Measurements from ENCODE around the gene RIN3. TPM values are rescaled to one million over a fixed set of nuclear protein-coding genes. Genes with fewer than 3 reads are reported as not detected.
A peak's percentile ranks its signal among the peaks of the same experiment; 100 is the strongest.
"Not testable (repeated sequence)": the region's sequence is repeated elsewhere in the genome, so short reads cannot be mapped to it uniquely, and the experiment has no call there.

The RIN3 gene
- total RNA-seq, 1 experiment from 2014 or later, result not detected

- no peak overlapping the region for H3K4me3 ChIP-seq (ENCODE audit: low read length)
- H3K4me2 ChIP-seq (ENCODE audit: low read depth, low read length, poor library complexity, severe bottlenecking), result no peak overlapping the region
- no peaks in the 10 kb centered on the region for H4K20me1 ChIP-seq (ENCODE audit: insufficient read depth, low read depth, low read length)
- no peak for DNase-seq
- no peak overlapping the region for H3K27ac ChIP-seq (ENCODE audit: low read length)
- no peak overlapping the region for H2AFZ ChIP-seq (ENCODE audit: low read length)
- H3K9me2 ChIP-seq (replicated peaks; ENCODE audit: insufficient read depth, low read length), result no peaks in the 10 kb centered on the region
- no peaks in the 10 kb centered on the region for H3K4me1 ChIP-seq (ENCODE audit: low read length)
- no peaks in the 10 kb centered on the region for H3K9me3 ChIP-seq (ENCODE audit: low read length)
- no peaks in the 10 kb centered on the region for H3K36me3 ChIP-seq (ENCODE audit: insufficient read depth, low read length)
- H3K9ac ChIP-seq (ENCODE audit: low read length), result no peak overlapping the region
- H3K27me3 ChIP-seq (ENCODE audit: low read length), result no peaks in the 10 kb centered on the region
- H3K79me2 ChIP-seq (ENCODE audit: low read length), result no peaks in the 10 kb centered on the region
Observed at GRCh38 chr14:92712654-92713051, 199.1 kb downstream of the RIN3 start.

- not testable (repeated sequence) for H4K20me1 ChIP-seq (ENCODE audit: insufficient read depth, low read depth, low read length); H3K27ac ChIP-seq (ENCODE audit: low read length); H3K9me2 ChIP-seq (replicated peaks; ENCODE audit: insufficient read depth, low read length); H3K9me3 ChIP-seq (ENCODE audit: low read length); H3K4me3 ChIP-seq (ENCODE audit: low read length); H3K27me3 ChIP-seq (ENCODE audit: low read length); H3K9ac ChIP-seq (ENCODE audit: low read length); H3K4me2 ChIP-seq (ENCODE audit: low read depth, low read length, poor library complexity, severe bottlenecking); H2AFZ ChIP-seq (ENCODE audit: low read length); H3K79me2 ChIP-seq (ENCODE audit: low read length); H3K36me3 ChIP-seq (ENCODE audit: insufficient read depth, low read length); H3K4me1 ChIP-seq (ENCODE audit: low read length)
- peak; percentile 92 for DNase-seq
Observed at GRCh38 chr14:92714739-92715307, 201.2 kb downstream of the RIN3 start.

GRCh38 chr14:92716131-92716530, 202.6 kb downstream of the RIN3 start:
- no peaks in the 10 kb centered on the region for H3K27me3 ChIP-seq (ENCODE audit: low read length)
- no peaks in the 10 kb centered on the region for H3K36me3 ChIP-seq (ENCODE audit: insufficient read depth, low read length)
- no peak overlapping the region for H3K27ac ChIP-seq (ENCODE audit: low read length)
- H3K4me1 ChIP-seq (ENCODE audit: low read length), result no peaks in the 10 kb centered on the region
- DNase-seq, result no peak
- no peak overlapping the region for H3K4me3 ChIP-seq (ENCODE audit: low read length)
- H2AFZ ChIP-seq (ENCODE audit: low read length), result no peak overlapping the region
- no peaks in the 10 kb centered on the region for H4K20me1 ChIP-seq (ENCODE audit: insufficient read depth, low read depth, low read length)
- no peaks in the 10 kb centered on the region for H3K9me3 ChIP-seq (ENCODE audit: low read length)
- no peaks in the 10 kb centered on the region for H3K79me2 ChIP-seq (ENCODE audit: low read length)
- H3K9ac ChIP-seq (ENCODE audit: low read length), result no peak overlapping the region
- no peaks in the 10 kb centered on the region for H3K9me2 ChIP-seq (replicated peaks; ENCODE audit: insufficient read depth, low read length)
- H3K4me2 ChIP-seq (ENCODE audit: low read depth, low read length, poor library complexity, severe bottlenecking), result no peak overlapping the region

- Histone ChIP-seq H3K9ac (ENCODE audit: low read length) (no peak overlapping the region), H4K20me1 (ENCODE audit: insufficient read depth, low read depth, low read length) (no peaks in the 10 kb centered on the region), H3K9me2 (replicated peaks; ENCODE audit: insufficient read depth, low read length) (no peaks in the 10 kb centered on the region), H3K27me3 (ENCODE audit: low read length) (no peaks in the 10 kb centered on the region), H3K4me1 (ENCODE audit: low read length) (no peaks in the 10 kb centered on the region), H3K4me2 (ENCODE audit: low read depth, low read length, poor library complexity, severe bottlenecking) (no peak overlapping the region), H2AFZ (ENCODE audit: low read length) (no peak overlapping the region), H3K36me3 (ENCODE audit: insufficient read depth, low read length) (no peaks in the 10 kb centered on the region), H3K4me3 (ENCODE audit: low read length) (no peak overlapping the region), H3K27ac (ENCODE audit: low read length) (no peak overlapping the region), H3K79me2 (ENCODE audit: low read length) (no peaks in the 10 kb centered on the region), H3K9me3 (ENCODE audit: low read length) (no peaks in the 10 kb centered on the region)
- no peak for DNase-seq
Observed at GRCh38 chr14:92717571-92718042, 204.0 kb downstream of the RIN3 start.

GRCh38 chr14:92718664-92719063, 205.1 kb downstream of the RIN3 start:
- no peak overlapping the region for H2AFZ ChIP-seq (ENCODE audit: low read length)
- H3K4me3 ChIP-seq (ENCODE audit: low read length), result no peak overlapping the region
- H3K27me3 ChIP-seq (ENCODE audit: low read length), result no peaks in the 10 kb centered on the region
- no peaks in the 10 kb centered on the region for H4K20me1 ChIP-seq (ENCODE audit: insufficient read depth, low read depth, low read length)
- DNase-seq, result no peak
- H3K4me1 ChIP-seq (ENCODE audit: low read length), result no peaks in the 10 kb centered on the region
- no peaks in the 10 kb centered on the region for H3K9me3 ChIP-seq (ENCODE audit: low read length)
- H3K9me2 ChIP-seq (replicated peaks; ENCODE audit: insufficient read depth, low read length), result no peaks in the 10 kb centered on the region
- H3K36me3 ChIP-seq (ENCODE audit: insufficient read depth, low read length), result no peaks in the 10 kb centered on the region
- no peak overlapping the region for H3K27ac ChIP-seq (ENCODE audit: low read length)
- no peak overlapping the region for H3K9ac ChIP-seq (ENCODE audit: low read length)
- H3K79me2 ChIP-seq (ENCODE audit: low read length), result no peaks in the 10 kb centered on the region
- no peak overlapping the region for H3K4me2 ChIP-seq (ENCODE audit: low read depth, low read length, poor library complexity, severe bottlenecking)

GRCh38 chr14:92719421-92719820, 205.8 kb downstream of the RIN3 start:
- H3K79me2 ChIP-seq (ENCODE audit: low read length), result no peaks in the 10 kb centered on the region
- no peak overlapping the region for H2AFZ ChIP-seq (ENCODE audit: low read length)
- H3K4me1 ChIP-seq (ENCODE audit: low read length), result no peaks in the 10 kb centered on the region
- H3K4me2 ChIP-seq (ENCODE audit: low read depth, low read length, poor library complexity, severe bottlenecking), result no peak overlapping the region
- no peaks in the 10 kb centered on the region for H4K20me1 ChIP-seq (ENCODE audit: insufficient read depth, low read depth, low read length)
- H3K9me2 ChIP-seq (replicated peaks; ENCODE audit: insufficient read depth, low read length), result no peaks in the 10 kb centered on the region
- no peak for DNase-seq
- H3K27ac ChIP-seq (ENCODE audit: low read length), result no peak overlapping the region
- H3K9me3 ChIP-seq (ENCODE audit: low read length), result no peaks in the 10 kb centered on the region
- no peaks in the 10 kb centered on the region for H3K36me3 ChIP-seq (ENCODE audit: insufficient read depth, low read length)
- H3K9ac ChIP-seq (ENCODE audit: low read length), result no peak overlapping the region
- no peak overlapping the region for H3K4me3 ChIP-seq (ENCODE audit: low read length)
- H3K27me3 ChIP-seq (ENCODE audit: low read length), result no peaks in the 10 kb centered on the region

GRCh38 chr14:92719890-92720323, 206.3 kb downstream of the RIN3 start:
- H3K9me3 ChIP-seq (ENCODE audit: low read length), result no peaks in the 10 kb centered on the region
- no peaks in the 10 kb centered on the region for H3K9me2 ChIP-seq (replicated peaks; ENCODE audit: insufficient read depth, low read length)
- no peaks in the 10 kb centered on the region for H3K27me3 ChIP-seq (ENCODE audit: low read length)
- H4K20me1 ChIP-seq (ENCODE audit: insufficient read depth, low read depth, low read length), result no peaks in the 10 kb centered on the region
- DNase-seq, result no peak
- no peak overlapping the region for H3K4me2 ChIP-seq (ENCODE audit: low read depth, low read length, poor library complexity, severe bottlenecking)
- no peak overlapping the region for H3K9ac ChIP-seq (ENCODE audit: low read length)
- no peaks in the 10 kb centered on the region for H3K79me2 ChIP-seq (ENCODE audit: low read length)
- H3K36me3 ChIP-seq (ENCODE audit: insufficient read depth, low read length), result no peaks in the 10 kb centered on the region
- no peak overlapping the region for H2AFZ ChIP-seq (ENCODE audit: low read length)
- no peak overlapping the region for H3K27ac ChIP-seq (ENCODE audit: low read length)
- H3K4me1 ChIP-seq (ENCODE audit: low read length), result no peaks in the 10 kb centered on the region
- H3K4me3 ChIP-seq (ENCODE audit: low read length), result no peak overlapping the region

- Histone ChIP-seq H3K9me3 (ENCODE audit: low read length) (no peaks in the 10 kb centered on the region), H2AFZ (ENCODE audit: low read length) (no peak overlapping the region), H3K79me2 (ENCODE audit: low read length) (no peaks in the 10 kb centered on the region), H3K27me3 (ENCODE audit: low read length) (no peaks in the 10 kb centered on the region; the same call in 1 of the 2 replicates), H3K36me3 (ENCODE audit: insufficient read depth, low read length) (no peaks in the 10 kb centered on the region), H3K9ac (ENCODE audit: low read length) (no peak overlapping the region), H3K4me1 (ENCODE audit: low read length) (no peaks in the 10 kb centered on the region), H4K20me1 (ENCODE audit: insufficient read depth, low read depth, low read length) (no peaks in the 10 kb centered on the region), H3K4me2 (ENCODE audit: low read depth, low read length, poor library complexity, severe bottlenecking) (no peak overlapping the region), H3K27ac (ENCODE audit: low read length) (no peak overlapping the region), H3K4me3 (ENCODE audit: low read length) (no peak overlapping the region), H3K9me2 (replicated peaks; ENCODE audit: insufficient read depth, low read length) (no peaks in the 10 kb centered on the region)
- no peak for DNase-seq
Observed at GRCh38 chr14:92724516-92725340, 211.1 kb downstream of the RIN3 start.
